CD4-positive, alpha-beta T cell treated with Interleukin-15 for 1 hour (primary cell): ENCODE measurements around the gene MAP3K13.
A peak's percentile ranks its signal among the peaks of the same experiment; 100 is the strongest.

Experiments
- DNase-seq: peaks from one replicate; pipeline ENCODE4 v3.0.0-alpha.2; 2020

Gene MAP3K13

GRCh38 chr3:185521349-185522138 is 158.6 kb downstream of the MAP3K13 start:
- DNase-seq, result no peak

- DNase-seq, result no peak
Observed at GRCh38 chr3:185526349-185526951, 163.5 kb downstream of the MAP3K13 start.

- DNase-seq, result no peak
Observed at GRCh38 chr3:185527364-185527763, 164.4 kb downstream of the MAP3K13 start.

- DNase-seq, result no peak
Observed at GRCh38 chr3:185528532-185528931, 165.6 kb downstream of the MAP3K13 start.

GRCh38 chr3:185530856-185531255 is 167.9 kb downstream of the MAP3K13 start:
- no peak for DNase-seq

- DNase-seq, result no peak
Observed at GRCh38 chr3:185532901-185533300, 170.0 kb downstream of the MAP3K13 start.

- no peak for DNase-seq
Observed at GRCh38 chr3:185534511-185534910, 171.6 kb downstream of the MAP3K13 start.

GRCh38 chr3:185537369-185537970 is 174.5 kb downstream of the MAP3K13 start:
- DNase-seq, result peak; percentile 49
